IMR-90 (cell line): Measurements from ENCODE around the gene CTNNA2. TPM values are rescaled to one million over a fixed set of nuclear protein-coding genes. Genes with fewer than 3 reads are reported as not detected.

Experiments used
- ATAC-seq: fragments of 200-7000 bp; cut with Tn5 transposase; 2 replicates; pipeline ENCODE4 v1.9.1; 2020; ENCODE audit warnings: low read depth, mild to moderate bottlenecking, moderate library complexity
- BruUV-seq: library from RNA; stranded (reverse); fragments of 400-500 nt; replicated peaks from 2 replicates; lab custom pipeline; 2021; lab: Mats Ljungman, UMichigan
- CTCF ChIA-PET: fragments of 300-600 bp; formaldehyde crosslinking; extraction: SDS; loops from one replicate; lab custom pipeline; 2021; ENCODE audit warnings: antibody characterized with exemption; lab: Yijun Ruan, JAX
- POLR2A ChIA-PET: fragments of 300-600 bp; sonication (Branson Sonifier 250); formaldehyde crosslinking; loops from one replicate; lab custom pipeline; 2022; ENCODE audit warnings: antibody characterized with exemption; ENCODE audit not compliant: unreplicated experiment; lab: Charles Lee
- DNase-seq: peaks from one replicate; pipeline ENCODE4 v3.0.0; 2013
- H2AFZ ChIP-seq: replicated peaks from 2 replicates; pipeline ENCODE3; 2013; ENCODE audit warnings: low read length, mild to moderate bottlenecking; ENCODE audit not compliant: poor library complexity
- H2AK5ac ChIP-seq: 2 replicates; pipeline ENCODE4 v1.6.1; 2013; ENCODE audit warnings: low read depth, low read length, inconsistent platforms
- H2AK9ac ChIP-seq: replicated peaks from 2 replicates; pipeline ENCODE3; 2013; ENCODE audit warnings: mild to moderate bottlenecking, low read depth, low read length, moderate library complexity; ENCODE audit not compliant: poor library complexity
- H2BK120ac ChIP-seq: 2 replicates; pipeline ENCODE4 v1.6.1; 2013; ENCODE audit warnings: low read depth, low read length, inconsistent platforms
- H2BK15ac ChIP-seq: 3 replicates; pipeline ENCODE4 v1.6.1; 2013; ENCODE audit warnings: low read depth, low read length, inconsistent platforms
- H2BK20ac ChIP-seq: 2 replicates; pipeline ENCODE4 v1.6.1; 2013; ENCODE audit warnings: low read depth, mild to moderate bottlenecking, inconsistent platforms, low read length, moderate library complexity
- H2BK5ac ChIP-seq: 2 replicates; pipeline ENCODE4 v1.6.1; 2013; ENCODE audit warnings: mild to moderate bottlenecking, low read depth, low read length, inconsistent platforms; ENCODE audit not compliant: poor library complexity, severe bottlenecking
- H3K14ac ChIP-seq: replicated peaks from 2 replicates; pipeline ENCODE4 v1.6.1; 2013; ENCODE audit warnings: low read depth, low read length, inconsistent platforms
- H3K18ac ChIP-seq: 2 replicates; pipeline ENCODE4 v1.6.1; 2013; ENCODE audit warnings: low read depth, low read length, control low read depth
- H3K23ac ChIP-seq: 2 replicates; pipeline ENCODE4 v1.6.1; 2013; ENCODE audit warnings: low read depth, low read length, inconsistent platforms
- H3K27ac ChIP-seq: 2 replicates; pipeline ENCODE4 v1.5.1; 2013; ENCODE audit warnings: mild to moderate bottlenecking, control low read depth, low read length; ENCODE audit not compliant: insufficient read depth
- H3K27me3 ChIP-seq: 2 replicates; pipeline ENCODE4 v1.6.1; 2013; ENCODE audit warnings: low read length; ENCODE audit not compliant: control insufficient read depth, insufficient read depth
- H3K36me3 ChIP-seq: 2 replicates; pipeline ENCODE4 v1.6.1; 2013; ENCODE audit warnings: low read length, mixed read lengths; ENCODE audit not compliant: control insufficient read depth, insufficient read depth
- H3K4ac ChIP-seq: 2 replicates; pipeline ENCODE4 v1.6.1; 2013; ENCODE audit warnings: low read depth, low read length, inconsistent platforms
- H3K4me1 ChIP-seq: 2 replicates; pipeline ENCODE4 v1.6.1; 2013; ENCODE audit warnings: low read length, mixed read lengths; ENCODE audit not compliant: control insufficient read depth, insufficient read depth
- H3K4me2 ChIP-seq: 2 replicates; pipeline ENCODE4 v1.6.1; 2013; ENCODE audit warnings: low read depth, mild to moderate bottlenecking, control low read depth, low read length, moderate library complexity
- H3K4me3 ChIP-seq: 2 replicates; pipeline ENCODE4 v1.5.1; 2013; ENCODE audit warnings: low read depth, mild to moderate bottlenecking, control low read depth, low read length, moderate library complexity; ENCODE audit not compliant: insufficient read depth
- H3K56ac ChIP-seq: 2 replicates; pipeline ENCODE4 v1.6.1; 2013; ENCODE audit warnings: low read length, inconsistent platforms; ENCODE audit not compliant: insufficient read depth; ENCODE audit errors: extremely low read depth
- H3K79me1 ChIP-seq, 2 experiments: 2 replicates each; pipeline ENCODE4 v1.6.1; 2013; ENCODE audit warnings: low read length in 2 of 2, inconsistent platforms in 1 of 2, low read depth in 1 of 2
- H3K9ac ChIP-seq: 2 replicates; pipeline ENCODE4 v1.6.1; 2013; ENCODE audit warnings: low read depth, low read length, control low read depth
- H3K9me1 ChIP-seq: 2 replicates; pipeline ENCODE4 v1.6.1; 2013; ENCODE audit warnings: low read length, inconsistent platforms; ENCODE audit not compliant: insufficient read depth
- H3K9me3 ChIP-seq: 2 replicates; pipeline ENCODE4 v1.6.1; 2013; ENCODE audit warnings: low read length; ENCODE audit not compliant: control insufficient read depth, insufficient read depth
- H4K20me1 ChIP-seq: 2 replicates; pipeline ENCODE4 v1.6.1; 2013; ENCODE audit warnings: low read length, inconsistent platforms; ENCODE audit not compliant: insufficient read depth
- H4K5ac ChIP-seq: 2 replicates; pipeline ENCODE4 v1.6.1; 2013; ENCODE audit warnings: mild to moderate bottlenecking, low read depth, low read length, control low read depth
- H4K8ac ChIP-seq, 2 experiments: 2 replicates each; pipeline ENCODE4 v1.6.1; 2013; ENCODE audit warnings: low read depth in 2 of 2, low read length in 2 of 2, control low read depth in 1 of 2, inconsistent platforms in 1 of 2
- H4K91ac ChIP-seq: 2 replicates; pipeline ENCODE4 v1.6.1; 2013; ENCODE audit warnings: low read depth, low read length, inconsistent platforms; ENCODE audit not compliant: insufficient read depth
- BHLHE40 ChIP-seq: fragments of 150-350 bp; IDR thresholded peaks from 2 replicates; pipeline ENCODE4 v1.6.1; 2016; ENCODE audit warnings: mild to moderate bottlenecking, low read depth, low read length
- CEBPB ChIP-seq: IDR thresholded peaks from 2 replicates; pipeline ENCODE4 v1.6.1; 2012; ENCODE audit warnings: low read depth, low read length, improper control_type of control experiment
- CHD1 ChIP-seq: IDR thresholded peaks from 2 replicates; pipeline ENCODE4 v1.6.1; 2012; ENCODE audit warnings: low read depth, low read length, improper control_type of control experiment
- FOS ChIP-seq: fragments of 150-350 bp; IDR thresholded peaks from 2 replicates; pipeline ENCODE4 v1.6.1; 2016; ENCODE audit warnings: low read depth, low read length
- NFE2L2 ChIP-seq: fragments of 150-350 bp; IDR thresholded peaks from 2 replicates; pipeline ENCODE4 v1.6.1; 2016; ENCODE audit warnings: low read depth, mild to moderate bottlenecking, low read length
- RFX5 ChIP-seq: IDR thresholded peaks from 2 replicates; pipeline ENCODE4 v1.8.0; 2012; ENCODE audit warnings: low read depth, mild to moderate bottlenecking, low read length, moderate library complexity
- WGBS, 2 experiments: methylation state at CpG; one replicate each; pipeline versions ENCODE4 v1.1.5 to v1.1.7; 2013; ENCODE audit warnings: missing lambda C conversion rate in 2 of 2; ENCODE audit not compliant: insufficient read length in 1 of 2; ENCODE audit errors: extremely low coverage in 2 of 2; 5-methylcytosine and 5-hydroxymethylcytosine counted together
- dilution Hi-C: fragments of 300-500 bp; cut with HindIII; formaldehyde crosslinking; loops from one replicate; pipeline ENCODE4 v1.14.3; 2018; ENCODE audit warnings: low sequenced_read_pairs; ENCODE audit not compliant: unreplicated experiment
- in situ Hi-C: fragments of 300-500 bp; cut with MboI; formaldehyde crosslinking; loops from 3 replicates; pipeline ENCODE4 v1.14.3; 2019; ENCODE audit warnings: low sequenced_read_pairs, inconsistent platforms, mixed read lengths
- intact Hi-C: fragments of 100-400 bp; cut with micrococcal nuclease; formaldehyde crosslinking; loops from 2 replicates; pipeline ENCODE4 v1.10.0; 2022
- polyA plus RNA-seq, 3 experiments: library from polyadenylated mRNA; depleted of rRNA; stranded (reverse); fragments of >200 nt; gene quantifications; 2 replicates each; pipeline ENCODE4 v1.2.3, GENCODE V29; 2012; ENCODE audit warnings: low replicate concordance in 1 of 3
- total RNA-seq: library from RNA; depleted of rRNA; stranded (reverse); fragments of >200 nt; gene quantifications from 2 replicates; pipeline ENCODE4 v1.2.3, GENCODE V29; 2012
- TF ChIP-seq, protein P1 (sequence below): conservative IDR thresholded peaks from 2 replicates; pipeline ENCODE4 v1.5.1; 2012; ENCODE audit warnings: mild to moderate bottlenecking, low read depth, low read length, improper control_type of control experiment
- TF ChIP-seq, protein P2 (sequence below): fragments of 150-350 bp; IDR thresholded peaks from 2 replicates; pipeline ENCODE4 v1.6.1; 2016; ENCODE audit warnings: low read depth, mild to moderate bottlenecking, low read length, moderate library complexity, borderline replicate concordance

Gene CTNNA2
- total and polyA plus RNA-seq, 2 of the 4 experiments (the other 2 are of a cell fraction): not detected

DNA sequence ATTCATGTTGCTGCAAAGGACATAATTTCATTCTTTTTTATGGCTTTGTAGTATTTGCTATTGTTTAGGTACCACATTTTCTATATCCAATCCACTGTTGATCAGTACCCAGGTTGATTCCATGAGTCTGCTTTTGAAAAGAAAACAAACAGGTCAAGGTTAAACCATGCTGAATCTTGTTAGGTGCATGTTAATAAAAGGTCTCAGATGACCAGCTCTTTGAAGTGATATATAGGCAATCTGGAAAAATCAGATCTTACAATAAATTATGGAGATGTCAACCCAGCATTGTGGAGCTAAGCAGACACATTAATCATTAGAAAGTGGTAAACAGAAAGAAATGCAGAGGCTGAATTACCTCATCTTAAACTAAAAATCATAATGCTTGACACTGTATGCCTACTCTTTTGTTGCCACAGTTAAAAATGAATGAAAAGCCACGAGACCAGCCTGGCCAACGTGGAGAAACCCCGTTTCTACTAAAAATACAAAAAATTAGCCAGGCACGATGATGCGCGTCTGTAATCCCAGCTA lies 246.0 kb downstream of the CTNNA2 start:
- H2BK120ac ChIP-seq: no peak overlapping the region
- WGBS, 2 experiments: no CpG with 5 or more reads among the region's 6 CpGs
- no peak for DNase-seq
- no peak overlapping the region for H3K18ac ChIP-seq
- no peak overlapping the region for H4K8ac ChIP-seq
- no peak overlapping the region for H3K23ac ChIP-seq
- H3K4ac ChIP-seq: no peak overlapping the region
- no peak overlapping the region for H3K56ac ChIP-seq
- no peak overlapping the region for H3K9ac ChIP-seq
- no peak overlapping the region for H3K14ac ChIP-seq
- TF ChIP-seq CEBPB (no peak), CHD1 (no peak), NFE2L2 (no peak), FOS (no peak), RFX5 (no peak), BHLHE40 (no peak)
- TF ChIP-seq, protein P1, sequence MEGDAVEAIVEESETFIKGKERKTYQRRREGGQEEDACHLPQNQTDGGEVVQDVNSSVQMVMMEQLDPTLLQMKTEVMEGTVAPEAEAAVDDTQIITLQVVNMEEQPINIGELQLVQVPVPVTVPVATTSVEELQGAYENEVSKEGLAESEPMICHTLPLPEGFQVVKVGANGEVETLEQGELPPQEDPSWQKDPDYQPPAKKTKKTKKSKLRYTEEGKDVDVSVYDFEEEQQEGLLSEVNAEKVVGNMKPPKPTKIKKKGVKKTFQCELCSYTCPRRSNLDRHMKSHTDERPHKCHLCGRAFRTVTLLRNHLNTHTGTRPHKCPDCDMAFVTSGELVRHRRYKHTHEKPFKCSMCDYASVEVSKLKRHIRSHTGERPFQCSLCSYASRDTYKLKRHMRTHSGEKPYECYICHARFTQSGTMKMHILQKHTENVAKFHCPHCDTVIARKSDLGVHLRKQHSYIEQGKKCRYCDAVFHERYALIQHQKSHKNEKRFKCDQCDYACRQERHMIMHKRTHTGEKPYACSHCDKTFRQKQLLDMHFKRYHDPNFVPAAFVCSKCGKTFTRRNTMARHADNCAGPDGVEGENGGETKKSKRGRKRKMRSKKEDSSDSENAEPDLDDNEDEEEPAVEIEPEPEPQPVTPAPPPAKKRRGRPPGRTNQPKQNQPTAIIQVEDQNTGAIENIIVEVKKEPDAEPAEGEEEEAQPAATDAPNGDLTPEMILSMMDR: no peak
- TF ChIP-seq, protein P2, sequence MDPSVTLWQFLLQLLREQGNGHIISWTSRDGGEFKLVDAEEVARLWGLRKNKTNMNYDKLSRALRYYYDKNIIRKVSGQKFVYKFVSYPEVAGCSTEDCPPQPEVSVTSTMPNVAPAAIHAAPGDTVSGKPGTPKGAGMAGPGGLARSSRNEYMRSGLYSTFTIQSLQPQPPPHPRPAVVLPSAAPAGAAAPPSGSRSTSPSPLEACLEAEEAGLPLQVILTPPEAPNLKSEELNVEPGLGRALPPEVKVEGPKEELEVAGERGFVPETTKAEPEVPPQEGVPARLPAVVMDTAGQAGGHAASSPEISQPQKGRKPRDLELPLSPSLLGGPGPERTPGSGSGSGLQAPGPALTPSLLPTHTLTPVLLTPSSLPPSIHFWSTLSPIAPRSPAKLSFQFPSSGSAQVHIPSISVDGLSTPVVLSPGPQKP: no peak
- in situ Hi-C loops: loop anchor here (25.0 kb wide), 1 partner anchor 97 kb away; no protein-coding TSS in a partner anchor
- no peak overlapping the region for H3K4me2 ChIP-seq
- ChIA-PET POLR2A (no interaction called here), CTCF (no interaction called here)
- no peak overlapping the region for H2AK5ac ChIP-seq
- no peak overlapping the region for H2AK9ac ChIP-seq
- H3K4me3 ChIP-seq: no peak overlapping the region
- no peak overlapping the region for H2AFZ ChIP-seq
- BruUV-seq: no TSS peak
- H4K91ac ChIP-seq: no peak overlapping the region
- H3K27me3 ChIP-seq: no peaks in the 10 kb centered on the region
- no peak for ATAC-seq
- H3K9me3 ChIP-seq: no peaks in the 10 kb centered on the region
- H3K9me1 ChIP-seq: no peaks in the 10 kb centered on the region
- H3K4me1 ChIP-seq: no peaks in the 10 kb centered on the region
- H3K36me3 ChIP-seq: no peaks in the 10 kb centered on the region
- dilution Hi-C loops: no loop called here
- no peak overlapping the region for H2BK15ac ChIP-seq
- intact Hi-C loops: no loop called here
- no peak overlapping the region for H2BK20ac ChIP-seq
- H3K79me1 ChIP-seq: no peaks in the 10 kb centered on the region
- H4K20me1 ChIP-seq: no peaks in the 10 kb centered on the region
- no peak overlapping the region for H3K27ac ChIP-seq
- no peak overlapping the region for H2BK5ac ChIP-seq
- no peak overlapping the region for H4K5ac ChIP-seq
